ENCODE data around the gene EBLN2.

The EBLN2 gene

DNA sequence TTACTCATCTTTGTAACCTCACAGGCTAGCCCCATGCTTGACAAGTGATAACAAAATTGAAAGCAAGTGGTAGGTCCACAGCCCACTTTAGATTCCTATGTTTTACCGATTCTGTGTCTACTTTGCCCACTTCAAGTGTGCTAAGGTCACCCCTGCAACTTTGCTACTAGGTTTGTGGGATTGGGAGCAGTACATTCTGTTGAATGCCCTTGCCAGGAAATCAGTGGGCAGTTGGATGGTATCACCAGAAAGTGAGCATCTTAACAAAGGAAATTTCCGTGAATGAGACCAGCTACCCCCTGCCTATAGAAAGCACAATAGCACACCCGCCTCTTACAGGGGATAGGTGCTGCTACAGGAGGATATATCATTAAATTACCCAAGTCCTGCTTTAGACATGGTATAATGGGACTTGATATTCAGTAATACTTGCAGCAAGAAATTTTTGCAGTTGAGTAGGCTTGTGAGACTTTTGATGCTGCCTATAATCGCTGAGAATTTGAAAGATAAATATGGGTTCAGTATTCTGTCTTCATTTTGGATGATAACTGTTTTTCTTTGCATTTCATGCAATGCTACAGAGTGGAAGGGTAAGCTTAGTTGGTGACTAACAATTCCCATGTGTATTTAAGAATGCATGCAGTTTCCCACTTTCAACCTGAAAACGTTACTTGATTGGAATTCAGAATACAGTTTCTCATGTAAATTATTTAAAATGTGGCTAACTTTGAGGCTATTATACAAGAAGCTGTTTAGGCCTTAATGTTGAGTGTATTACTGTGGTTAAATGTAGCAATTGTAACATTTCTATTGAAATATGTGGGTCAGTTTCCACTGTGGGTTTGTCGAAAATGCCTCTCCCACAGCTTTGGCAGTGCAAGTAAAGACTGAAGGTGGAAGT, 9.5 kb downstream of the EBLN2 start:
- no peak overlapping the region for H3K27ac ChIP-seq
- POLR2A ChIA-PET (ENCODE audit: low non-redundant PET), result no interaction called here

DNA sequence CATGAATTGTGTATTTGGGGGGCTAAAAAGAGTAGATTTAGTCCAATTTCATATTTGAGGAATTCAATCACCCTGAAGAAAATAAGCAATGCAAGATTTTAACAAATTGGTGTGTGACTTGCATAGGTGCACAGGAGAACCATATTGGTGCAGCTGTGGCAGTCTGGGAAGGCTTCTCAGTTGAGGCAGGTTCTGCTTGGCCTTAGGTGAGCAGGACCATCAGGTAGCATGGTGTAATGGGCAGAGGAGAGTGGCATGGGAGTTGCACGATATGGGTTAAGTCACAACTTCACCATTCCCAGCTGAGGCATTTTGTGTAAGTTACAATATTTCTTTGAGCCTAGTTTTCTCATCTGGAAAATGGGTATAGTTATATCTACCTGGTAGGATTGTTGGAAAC, 10.5 kb downstream of the EBLN2 start:
- ChIA-PET POLR2A (ENCODE audit: low non-redundant PET) (no interaction called here), CTCF (no interaction called here)
- no peak overlapping the region for H3K27ac ChIP-seq
- TF ChIP-seq, protein P1, sequence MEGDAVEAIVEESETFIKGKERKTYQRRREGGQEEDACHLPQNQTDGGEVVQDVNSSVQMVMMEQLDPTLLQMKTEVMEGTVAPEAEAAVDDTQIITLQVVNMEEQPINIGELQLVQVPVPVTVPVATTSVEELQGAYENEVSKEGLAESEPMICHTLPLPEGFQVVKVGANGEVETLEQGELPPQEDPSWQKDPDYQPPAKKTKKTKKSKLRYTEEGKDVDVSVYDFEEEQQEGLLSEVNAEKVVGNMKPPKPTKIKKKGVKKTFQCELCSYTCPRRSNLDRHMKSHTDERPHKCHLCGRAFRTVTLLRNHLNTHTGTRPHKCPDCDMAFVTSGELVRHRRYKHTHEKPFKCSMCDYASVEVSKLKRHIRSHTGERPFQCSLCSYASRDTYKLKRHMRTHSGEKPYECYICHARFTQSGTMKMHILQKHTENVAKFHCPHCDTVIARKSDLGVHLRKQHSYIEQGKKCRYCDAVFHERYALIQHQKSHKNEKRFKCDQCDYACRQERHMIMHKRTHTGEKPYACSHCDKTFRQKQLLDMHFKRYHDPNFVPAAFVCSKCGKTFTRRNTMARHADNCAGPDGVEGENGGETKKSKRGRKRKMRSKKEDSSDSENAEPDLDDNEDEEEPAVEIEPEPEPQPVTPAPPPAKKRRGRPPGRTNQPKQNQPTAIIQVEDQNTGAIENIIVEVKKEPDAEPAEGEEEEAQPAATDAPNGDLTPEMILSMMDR (conservative IDR thresholded peaks at IDR 0.05; ENCODE audit: low read depth), result no peak
- DNase-seq (ENCODE audit: low spot score), result no peak

More for the DNA sequence above, 9.5 kb downstream of the EBLN2 start:
- CTCF ChIA-PET, result no interaction called here
- TF ChIP-seq, protein P1 (conservative IDR thresholded peaks at IDR 0.05; ENCODE audit: low read depth), result no peak
- no peak for DNase-seq (ENCODE audit: low spot score)

DNA sequence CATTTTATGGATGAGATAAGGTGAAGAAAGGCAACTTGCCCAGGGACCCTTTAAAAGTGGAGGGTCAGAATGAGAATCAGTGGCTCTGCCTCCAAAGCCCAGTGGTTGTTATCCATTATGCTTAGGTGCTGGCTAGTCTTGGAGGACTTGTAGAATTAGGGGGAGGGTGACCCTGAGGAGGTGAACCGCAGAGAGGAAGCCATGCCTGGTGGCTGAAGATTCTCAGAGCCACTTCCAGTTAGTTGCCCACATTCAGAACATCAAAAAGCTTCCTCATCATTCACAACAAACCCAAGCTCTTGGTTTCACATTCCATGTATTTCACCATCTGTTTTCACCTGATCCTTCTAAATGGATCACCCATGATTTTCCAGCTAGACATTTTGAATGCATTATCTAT, 11.2 kb downstream of the EBLN2 start:
- TF ChIP-seq, protein P1 (conservative IDR thresholded peaks at IDR 0.05; ENCODE audit: low read depth), result no peak
- no peak for DNase-seq (ENCODE audit: low spot score)
- ChIA-PET CTCF (no interaction called here), POLR2A (ENCODE audit: low non-redundant PET) (no interaction called here)
- H3K27ac ChIP-seq, result no peak overlapping the region

DNA sequence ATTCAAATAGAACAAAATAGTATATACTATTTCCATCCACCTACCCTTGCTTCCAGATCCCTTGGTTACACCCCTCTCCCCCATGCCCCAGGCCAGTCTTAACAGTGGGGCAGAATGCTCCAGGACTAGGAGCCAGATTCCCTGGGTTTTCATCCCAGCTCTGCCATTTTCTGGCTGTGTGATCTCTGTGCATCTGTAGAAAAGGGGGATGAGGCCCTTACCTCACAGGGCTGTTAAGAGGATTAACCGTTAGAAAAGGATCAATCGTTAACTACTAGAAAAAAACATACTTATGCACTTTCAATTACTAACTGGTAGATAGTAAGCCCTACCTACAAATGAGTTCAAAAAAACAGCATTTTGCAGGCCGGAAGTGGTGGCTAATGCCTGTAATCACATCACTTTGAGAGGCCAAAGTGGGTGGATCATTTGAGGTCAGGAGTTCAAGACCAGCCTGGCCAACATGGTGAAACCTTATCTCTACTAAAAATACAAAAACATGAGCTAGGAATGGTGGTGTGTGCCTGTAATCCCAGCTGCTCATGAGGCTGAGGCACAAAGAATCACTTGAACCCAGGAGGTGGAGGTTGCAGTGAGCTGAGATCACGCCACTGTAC, 11.7 kb downstream of the EBLN2 start:
- TF ChIP-seq, protein P1 (conservative IDR thresholded peaks at IDR 0.05; ENCODE audit: low read depth), result no peak
- H3K27ac ChIP-seq, result no peak overlapping the region
- no peak for DNase-seq (ENCODE audit: low spot score)
- ChIA-PET POLR2A (ENCODE audit: low non-redundant PET) (no interaction called here), CTCF (no interaction called here)

DNA sequence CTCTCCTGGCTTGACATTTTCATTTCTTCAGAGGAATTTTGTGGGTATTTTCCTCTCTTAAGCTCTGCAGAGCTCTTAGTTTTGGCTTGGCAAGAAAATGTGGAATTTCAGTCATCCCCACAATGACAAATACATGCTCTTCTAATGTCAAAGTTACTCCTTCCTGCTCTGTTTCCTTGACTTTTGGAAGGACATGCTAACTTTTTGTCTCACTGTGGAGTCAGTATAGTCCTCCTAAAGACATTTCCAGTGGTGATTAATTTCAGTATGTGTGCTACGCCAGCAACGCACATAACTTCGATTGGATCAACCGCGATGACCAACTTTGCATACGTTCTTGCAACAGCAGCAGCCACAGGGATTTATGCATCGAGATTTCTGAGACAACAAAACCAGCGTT, 13.3 kb downstream of the EBLN2 start:
- ChIA-PET CTCF (interaction anchor here (0.6 kb wide), 1 partner anchor 635 kb away, joined by 3 read pairs; no protein-coding TSS in a partner anchor), POLR2A (ENCODE audit: low non-redundant PET) (no interaction called here)
- DNase-seq (ENCODE audit: low spot score), result no peak
- no peak overlapping the region for H3K27ac ChIP-seq
- TF ChIP-seq, protein P1 (conservative IDR thresholded peaks at IDR 0.05; ENCODE audit: low read depth), result no peak

DNA sequence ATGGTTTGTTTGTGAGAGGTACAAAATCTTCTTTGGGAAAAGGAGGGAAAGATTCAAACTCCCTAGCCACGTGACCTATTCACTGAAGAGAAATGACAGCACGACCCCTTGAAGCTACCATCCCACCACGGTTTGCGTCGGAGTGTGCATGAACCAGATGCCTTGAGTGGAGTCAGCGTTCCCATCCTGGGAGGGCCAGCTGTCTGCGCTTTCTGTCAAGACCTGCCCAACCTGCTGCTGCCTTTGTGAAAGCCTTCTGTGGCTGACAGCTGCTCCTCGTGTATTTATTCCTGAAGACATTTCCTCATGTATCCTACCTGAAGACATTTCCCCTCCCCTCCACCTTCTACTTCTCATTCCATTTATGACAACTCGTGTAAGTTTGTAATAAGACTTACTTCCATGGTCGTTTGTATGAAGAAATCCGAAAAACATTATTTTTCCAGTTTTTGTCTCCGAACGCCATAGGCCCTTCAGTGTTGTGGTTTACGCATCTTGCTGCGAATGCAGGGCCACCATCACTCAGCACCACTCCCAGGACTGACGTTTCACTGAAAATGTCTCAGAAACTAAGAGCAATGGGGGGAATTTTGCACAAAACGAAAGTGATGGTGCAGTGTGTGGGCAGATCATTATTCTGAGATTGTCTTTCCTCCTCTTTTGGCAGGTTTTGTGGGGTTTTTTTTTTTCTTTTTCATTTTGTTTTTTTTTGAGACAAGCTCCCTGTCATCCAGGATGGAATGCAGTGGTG, 18.9 kb downstream of the EBLN2 start:
- no peak overlapping the region for H3K27ac ChIP-seq
- POLR2A ChIA-PET (ENCODE audit: low non-redundant PET), result no interaction called here
- TF ChIP-seq, protein P1 (conservative IDR thresholded peaks at IDR 0.05; ENCODE audit: low read depth), result no peak
- no peak for DNase-seq (ENCODE audit: low spot score)
- CTCF ChIA-PET, result interaction anchor here (0.6 kb wide), 1 partner anchor 21 kb away, joined by 3 read pairs; no protein-coding TSS in a partner anchor

All from RWPE1 (cell line).